Neural progenitor cell (in vitro differentiated cells): ENCODE results near the gene EXOC7. TPM values are rescaled to one million over a fixed set of nuclear protein-coding genes. Genes with fewer than 3 reads are reported as not detected.

Experiments
- DNase-seq: peaks from one replicate; pipeline ENCODE4 v3.0.0-alpha.2; 2016; ENCODE audit warnings: low spot score
- H2AFZ ChIP-seq: fragments of 200-600 bp; sonication (generic); replicated peaks from 2 replicates; pipeline ENCODE4 v1.6.1; 2016; ENCODE audit warnings: antibody characterized with exemption
- H3F3A ChIP-seq: fragments of 200-600 bp; sonication (generic); 2 replicates; pipeline ENCODE4 v1.6.1; 2016; ENCODE audit warnings: antibody characterized with exemption, low read depth
- H3K27ac ChIP-seq: fragments of 200-600 bp; sonication (generic); 2 replicates; pipeline ENCODE4 v1.5.1; 2016; ENCODE audit warnings: mild to moderate bottlenecking
- H3K27me3 ChIP-seq: fragments of 200-600 bp; sonication (generic); 2 replicates; pipeline ENCODE4 v1.6.1; 2016; ENCODE audit warnings: mild to moderate bottlenecking, moderate library complexity
- H3K36me3 ChIP-seq: fragments of 200-600 bp; sonication (generic); 2 replicates; pipeline ENCODE4 v1.5.1; 2016
- H3K4me1 ChIP-seq: fragments of 200-600 bp; sonication (generic); 2 replicates; pipeline ENCODE4 v1.6.1; 2016; ENCODE audit warnings: mixed run types
- H3K4me2 ChIP-seq: fragments of 200-600 bp; sonication (generic); 2 replicates; pipeline ENCODE4 v1.6.1; 2016
- H3K4me3 ChIP-seq: fragments of 200-600 bp; sonication (generic); 2 replicates; pipeline ENCODE4 v1.5.1; 2016
- H3K79me2 ChIP-seq: fragments of 200-600 bp; sonication (generic); 2 replicates; pipeline ENCODE4 v1.6.1; 2016; ENCODE audit warnings: low read depth
- H3K9ac ChIP-seq: fragments of 200-600 bp; sonication (generic); 2 replicates; pipeline ENCODE4 v1.6.1; 2016
- H3K9me3 ChIP-seq: fragments of 200-600 bp; sonication (generic); 2 replicates; pipeline ENCODE4 v1.5.1; 2016; ENCODE audit warnings: low read depth
- H4K20me1 ChIP-seq: fragments of 200-600 bp; sonication (generic); 2 replicates; pipeline ENCODE4 v1.6.1; 2016; ENCODE audit warnings: low read depth
- H3K27ac Mint-ChIP-seq: 3 replicates; pipeline ENCODE4 v1.8.0; 2021; ENCODE audit warnings: mixed read lengths
- H3K27me3 Mint-ChIP-seq: 2 replicates; pipeline ENCODE4 v1.8.0; 2022; ENCODE audit warnings: low read depth, mild to moderate bottlenecking, inconsistent platforms, moderate library complexity, mixed read lengths; ENCODE audit not compliant: insufficient read depth
- H3K36me3 Mint-ChIP-seq: 3 replicates; pipeline ENCODE4 v1.8.0; 2021; ENCODE audit warnings: mixed read lengths
- H3K4me1 Mint-ChIP-seq: 3 replicates; pipeline ENCODE4 v1.8.0; 2021; ENCODE audit warnings: mixed read lengths
- H3K4me3 Mint-ChIP-seq: 3 replicates; pipeline ENCODE4 v1.8.0; 2021; ENCODE audit warnings: mild to moderate bottlenecking, moderate library complexity, mixed read lengths
- H3K9me3 Mint-ChIP-seq: 3 replicates; pipeline ENCODE4 v1.8.0; 2020; ENCODE audit warnings: mixed read lengths
- CTCF ChIP-seq: fragments of 200-600 bp; sonication (generic); IDR thresholded peaks from 2 replicates; pipeline ENCODE4 v1.5.1; 2017; ENCODE audit warnings: antibody characterized with exemption, mild to moderate bottlenecking
- EZH2 ChIP-seq: fragments of 200-600 bp; sonication (generic); IDR thresholded peaks from 2 replicates; pipeline ENCODE4 v1.6.1; 2017; ENCODE audit warnings: antibody characterized with exemption, mild to moderate bottlenecking, moderate library complexity
- EZH2phosphoT487 ChIP-seq: fragments of 200-600 bp; sonication (generic); IDR thresholded peaks from 2 replicates; pipeline ENCODE4 v1.6.1; 2017; ENCODE audit warnings: antibody characterized with exemption
- microRNA-seq: library from miRNA; unstranded; fragments of <30 nt; microRNA quantifications from one replicate; pipeline ENCODE4, GENCODE V29; 2016
- small RNA-seq: library from RNA; depleted of rRNA; stranded (forward); fragments of <200 nt; gene quantifications from one replicate; pipeline ENCODE3, GENCODE V24; 2015
- total RNA-seq: library from RNA; depleted of rRNA; stranded (reverse); fragments of >200 nt; gene quantifications from 2 replicates; pipeline ENCODE4 v1.2.3, GENCODE V29; 2015; ENCODE audit warnings: low replicate concordance

Gene EXOC7
- total RNA-seq, 1 donor from 2014 or later: 64.3 TPM

GRCh38 chr17:76032073-76032779 is 71.4 kb downstream of the EXOC7 start:
- H3K9ac ChIP-seq: no peak overlapping the region
- DNase-seq: no peak
- no peaks in the 10 kb centered on the region for H3K79me2 ChIP-seq
- Mint-ChIP-seq H3K4me1 (peaks cover 16% of the 10 kb centered on the region), H3K27ac (no peak overlapping the region), H3K4me3 (no peak overlapping the region), H3K36me3 (peaks cover 1% of the 10 kb centered on the region), H3K9me3 (peaks cover 2% of the 10 kb centered on the region), H3K27me3 (peaks cover 6% of the 10 kb centered on the region)
- no peaks in the 10 kb centered on the region for H3K36me3 ChIP-seq
- peaks cover 5% of the 10 kb centered on the region for H4K20me1 ChIP-seq
- peaks cover 15% of the 10 kb centered on the region for H3K4me1 ChIP-seq
- no peaks in the 10 kb centered on the region for H3K9me3 ChIP-seq
- H3K4me2 ChIP-seq: no peak overlapping the region
- TF ChIP-seq EZH2phosphoT487 (no peak), CTCF (no peak), EZH2 (no peak)
- H3F3A ChIP-seq: peaks cover 30% of the 10 kb centered on the region
- H3K4me3 ChIP-seq: no peak overlapping the region
- H3K27ac ChIP-seq: no peak overlapping the region
- H2AFZ ChIP-seq: no peak overlapping the region
- no peaks in the 10 kb centered on the region for H3K27me3 ChIP-seq

Small RNAs within 50 kb of the gene (microRNA-seq; reads per million reads assigned to microRNA genes)
- gene MIR6868: 0.73 reads per million

Small RNAs within 50 kb of the gene (small RNA-seq; reads per million reads assigned to genes)
- gene MIR6868: not detected

Other genes with a start within 250 kb of the EXOC7 start
- 20.9 and 23.8 TPM in 2 replicates for gene WBP2, start 248.5 kb downstream of the EXOC7 start, total RNA-seq
- gene TRIM47, start 225.2 kb downstream of the EXOC7 start, total RNA-seq: 0.90 and 1.3 TPM in 2 replicates
- 17.2 and 36.3 TPM in 2 replicates for gene TRIM65, start 206.8 kb downstream of the EXOC7 start, total RNA-seq
- 26.8 and 57.4 TPM in 2 replicates for gene MRPL38, start 198.9 kb downstream of the EXOC7 start, total RNA-seq
- 11.2 and 31.4 TPM in 2 replicates for gene FBF1, start 162.7 kb downstream of the EXOC7 start, total RNA-seq
- gene ACOX1, start 124.6 kb downstream of the EXOC7 start, total RNA-seq: 9.7 and 12.2 TPM in 2 replicates
- 5.9 and 9.4 TPM in 2 replicates for gene TEN1, start 124.5 kb downstream of the EXOC7 start, total RNA-seq
- gene CDK3, start 102.9 kb downstream of the EXOC7 start, total RNA-seq: 3.0 and 6.8 TPM in 2 replicates
- not detected in 2 replicates for gene EVPL, start 76.5 kb downstream of the EXOC7 start, total RNA-seq
- 31.7 and 32.8 TPM in 2 replicates for gene SRP68, start 31.3 kb downstream of the EXOC7 start, total RNA-seq
- not detected in 2 replicates for gene GALR2, start 29.0 kb downstream of the EXOC7 start, total RNA-seq
- gene ZACN, start 24.6 kb downstream of the EXOC7 start, total RNA-seq: not detected in 2 replicates
- gene FOXJ1, start 37.5 kb upstream of the EXOC7 start, total RNA-seq: 0.49 and 1.7 TPM in 2 replicates
- 18.5 and 21.0 TPM in 2 replicates for gene RNF157, start 136.7 kb upstream of the EXOC7 start, total RNA-seq
- 4.2 and 10.7 TPM in 2 replicates for gene UBALD2, start 161.6 kb upstream of the EXOC7 start, total RNA-seq
- gene QRICH2, start 204.5 kb upstream of the EXOC7 start, total RNA-seq: 1.7 and 2.3 TPM in 2 replicates